SK-N-SH (cell line): ENCODE results near the gene SLAMF6. TPM values are rescaled to one million over a fixed set of nuclear protein-coding genes. Genes with fewer than 3 reads are reported as not detected.

ENCODE experiments used
- CTCF ChIA-PET: fragments of 300-600, 350-600 bp; formaldehyde crosslinking; extraction: SDS; loops from one replicate; lab custom pipeline; 2021; lab: Yijun Ruan, JAX
- POLR2A ChIA-PET: fragments of 350-600 bp; sonication (Branson Sonifier 250); formaldehyde crosslinking; extraction: SDS; loops from one replicate; lab custom pipeline; 2020; ENCODE audit warnings: antibody characterized with exemption, inconsistent platforms; lab: Yijun Ruan, JAX
- DNase-seq: peaks from one replicate; pipeline ENCODE4 v3.0.0; 2012
- H2AFZ ChIP-seq: fragments of 200-600 bp; sonication (generic); 2 replicates; pipeline ENCODE4 v1.8.1; 2016; ENCODE audit warnings: antibody characterized with exemption, mild to moderate bottlenecking, low read depth
- H3F3A ChIP-seq: fragments of 200-600 bp; sonication (generic); replicated peaks from 2 replicates; pipeline ENCODE3; 2016; ENCODE audit warnings: antibody characterized with exemption, mild to moderate bottlenecking; ENCODE audit not compliant: insufficient read depth
- H3K27ac ChIP-seq, 2 experiments: fragments of 200-500 bp in 1 of 2; fragments of 200-600 bp in 1 of 2; sonication (Bioruptor generic) in 1 of 2; sonication (generic), shearing (Covaris generic) in 1 of 2; 2 replicates each; pipeline versions ENCODE4 v1.5.1 to v1.6.1; 2014 to 2016; ENCODE audit warnings: low read depth in 2 of 2, inconsistent platforms in 1 of 2, low read length in 1 of 2, mild to moderate bottlenecking in 1 of 2, mixed read lengths in 1 of 2
- H3K27me3 ChIP-seq: fragments of 200-600 bp; sonication (generic), shearing (Covaris generic); 2 replicates; pipeline ENCODE4 v1.6.1; 2016; ENCODE audit warnings: mixed run types; ENCODE audit not compliant: insufficient read depth
- H3K36me3 ChIP-seq, 2 experiments: fragments of 200-500 bp in 1 of 2; fragments of 200-600 bp in 1 of 2; sonication (Bioruptor generic) in 1 of 2; sonication (generic) in 1 of 2; replicated peaks in 1 of 2; 2 replicates each; pipeline versions ENCODE3 to v1.5.1; 2014 to 2016; ENCODE audit warnings: low read length in 1 of 2, mild to moderate bottlenecking in 1 of 2; ENCODE audit not compliant: insufficient read depth in 2 of 2, control insufficient read depth in 1 of 2
- H3K4me1 ChIP-seq, 2 experiments: fragments of 200-500 bp in 1 of 2; fragments of 200-600 bp in 1 of 2; sonication (Bioruptor generic) in 1 of 2; sonication (generic), shearing (Covaris generic) in 1 of 2; 2 replicates each; pipeline versions ENCODE4 v1.5.1 to v1.6.1; 2014 to 2016; ENCODE audit warnings: low read depth in 1 of 2, low read length in 1 of 2, mixed run types in 1 of 2; ENCODE audit not compliant: insufficient read depth in 2 of 2, control insufficient read depth in 1 of 2
- H3K4me2 ChIP-seq: fragments of 200-600 bp; sonication (generic), shearing (Covaris generic); 2 replicates; pipeline ENCODE4 v1.6.1; 2017; ENCODE audit warnings: mixed run types
- H3K4me3 ChIP-seq, 2 experiments: fragments of 200-500 bp in 1 of 2; fragments of 200-600 bp in 1 of 2; sonication (Bioruptor generic) in 1 of 2; sonication (generic), shearing (Covaris generic) in 1 of 2; 2 replicates each; pipeline versions ENCODE4 v1.5.1 to v1.8.1; 2014 to 2016; ENCODE audit warnings: low read depth in 2 of 2, inconsistent platforms in 1 of 2, low read length in 1 of 2, mild to moderate bottlenecking in 1 of 2, mixed read lengths in 1 of 2, moderate library complexity in 1 of 2
- H3K79me2 ChIP-seq: fragments of 200-600 bp; sonication (generic); 2 replicates; pipeline ENCODE4 v1.8.1; 2017; ENCODE audit warnings: mild to moderate bottlenecking; ENCODE audit not compliant: insufficient read depth
- H3K9ac ChIP-seq: fragments of 200-600 bp; sonication (generic); 2 replicates; pipeline ENCODE4 v1.6.1; 2017; ENCODE audit warnings: mixed run types
- H3K9me2 ChIP-seq: fragments of 200-600 bp; sonication (generic); 2 replicates; pipeline ENCODE4 v1.6.1; 2017; ENCODE audit warnings: mixed run types
- H3K9me3 ChIP-seq: fragments of 200-600 bp; sonication (generic); 2 replicates; pipeline ENCODE4 v1.6.1; 2017; ENCODE audit warnings: mixed run types, mild to moderate bottlenecking, moderate library complexity
- H4K20me1 ChIP-seq: fragments of 200-600 bp; sonication (generic); 2 replicates; pipeline ENCODE4 v1.6.1; 2017; ENCODE audit warnings: mild to moderate bottlenecking, mixed run types; ENCODE audit not compliant: insufficient read depth
- CHD2 ChIP-seq: fragments of 150-350 bp; IDR thresholded peaks from 2 replicates; pipeline ENCODE4 v1.6.1; 2018; ENCODE audit warnings: low read length; ENCODE audit not compliant: partially characterized antibody
- ELF1 ChIP-seq: IDR thresholded peaks from 2 replicates; pipeline ENCODE4 v1.4.0; 2012
- FOSL2 ChIP-seq: IDR thresholded peaks from 2 replicates; pipeline ENCODE4 v1.4.0; 2012; ENCODE audit warnings: low read depth, mild to moderate bottlenecking, moderate library complexity, borderline replicate concordance
- FOXM1 ChIP-seq: IDR thresholded peaks from 2 replicates; pipeline ENCODE4 v1.4.0; 2012; ENCODE audit warnings: low read depth, mild to moderate bottlenecking
- GABPA ChIP-seq: IDR thresholded peaks from 2 replicates; pipeline ENCODE4 v1.4.0; 2012; ENCODE audit warnings: low read depth, mild to moderate bottlenecking
- GATA2 ChIP-seq: sonication (generic); formaldehyde crosslinking; IDR thresholded peaks from 2 replicates; pipeline ENCODE4 v1.5.0; 2020; ENCODE audit warnings: mild to moderate bottlenecking, missing genetic modification reagents
- MEF2A ChIP-seq: IDR thresholded peaks from 2 replicates; pipeline ENCODE4 v1.4.0; 2012; ENCODE audit warnings: low read depth, borderline replicate concordance
- MXI1 ChIP-seq: IDR thresholded peaks from 2 replicates; pipeline ENCODE4 v1.6.1; 2012; ENCODE audit warnings: mild to moderate bottlenecking, low read depth, low read length, improper control_type of control experiment
- NFIC ChIP-seq: IDR thresholded peaks from 2 replicates; pipeline ENCODE4 v1.4.0; 2012; ENCODE audit warnings: borderline replicate concordance
- NRF1 ChIP-seq: IDR thresholded peaks from 2 replicates; pipeline ENCODE4 v1.6.1; 2012; ENCODE audit warnings: low read depth, mild to moderate bottlenecking, low read length
- POLR2AphosphoS5 ChIP-seq: IDR thresholded peaks from 2 replicates; pipeline ENCODE4 v1.6.1; 2012; ENCODE audit warnings: low read depth, low read length
- RAD21 ChIP-seq: IDR thresholded peaks from 2 replicates; pipeline ENCODE4 v1.6.1; 2012; ENCODE audit warnings: mild to moderate bottlenecking, low read length
- RCOR1 ChIP-seq: fragments of 150-350 bp; IDR thresholded peaks from 2 replicates; pipeline ENCODE4 v1.6.1; 2017; ENCODE audit warnings: antibody characterized with exemption, low read length
- RFX5 ChIP-seq: IDR thresholded peaks from 2 replicates; pipeline ENCODE4 v1.6.1; 2012; ENCODE audit warnings: mild to moderate bottlenecking, improper control_type of control experiment, low read length
- RXRA ChIP-seq: IDR thresholded peaks from 2 replicates; pipeline ENCODE4 v1.4.0; 2012; ENCODE audit warnings: low read depth, mild to moderate bottlenecking, borderline replicate concordance
- SMC3 ChIP-seq: IDR thresholded peaks from 2 replicates; pipeline ENCODE4 v1.6.1; 2012; ENCODE audit warnings: low read depth, low read length, improper control_type of control experiment
- TAF1 ChIP-seq: IDR thresholded peaks from 2 replicates; pipeline ENCODE4 v1.6.1; 2012; ENCODE audit warnings: low read depth, mild to moderate bottlenecking, low read length, moderate library complexity, borderline replicate concordance
- TCF12 ChIP-seq: IDR thresholded peaks from 2 replicates; pipeline ENCODE4 v1.4.0; 2012
- TEAD4 ChIP-seq: IDR thresholded peaks from 2 replicates; pipeline ENCODE4 v1.4.0; 2012; ENCODE audit warnings: mild to moderate bottlenecking, borderline replicate concordance; ENCODE audit not compliant: insufficient read depth
- WGBS: methylation state at CpG from one replicate; pipeline ENCODE4 v1.1.6; 2017; ENCODE audit warnings: low lambda C conversion rate; 5-methylcytosine and 5-hydroxymethylcytosine counted together
- polyA plus RNA-seq, 3 experiments: library from polyadenylated mRNA; depleted of rRNA; stranded (reverse); fragments of >200 nt; gene quantifications; 2 replicates each; pipeline ENCODE4 v1.2.3, GENCODE V29; 2012
- TF ChIP-seq, protein P1 (sequence below): IDR thresholded peaks from 2 replicates; pipeline ENCODE4; 2012
- TF ChIP-seq, protein P2 (sequence below): IDR thresholded peaks from 2 replicates; pipeline ENCODE4 v1.4.0; 2012; ENCODE audit warnings: low read depth, borderline replicate concordance
- TF ChIP-seq, protein P3 (sequence below): fragments of 150-350 bp; IDR thresholded peaks from 2 replicates; pipeline ENCODE4 v1.6.1; 2017; ENCODE audit warnings: antibody characterized with exemption, low read length, low read depth, borderline replicate concordance
- TF ChIP-seq, protein P4 (sequence below): fragments of 200-600 bp; sonication (generic); IDR thresholded peaks from 2 replicates; pipeline ENCODE4 v1.6.1; 2017; ENCODE audit warnings: antibody characterized with exemption, mild to moderate bottlenecking, moderate library complexity

Gene SLAMF6
- polyA plus RNA-seq, 1 of the 3 experiments (the other 2 are of a cell fraction) = not detected

DNA sequence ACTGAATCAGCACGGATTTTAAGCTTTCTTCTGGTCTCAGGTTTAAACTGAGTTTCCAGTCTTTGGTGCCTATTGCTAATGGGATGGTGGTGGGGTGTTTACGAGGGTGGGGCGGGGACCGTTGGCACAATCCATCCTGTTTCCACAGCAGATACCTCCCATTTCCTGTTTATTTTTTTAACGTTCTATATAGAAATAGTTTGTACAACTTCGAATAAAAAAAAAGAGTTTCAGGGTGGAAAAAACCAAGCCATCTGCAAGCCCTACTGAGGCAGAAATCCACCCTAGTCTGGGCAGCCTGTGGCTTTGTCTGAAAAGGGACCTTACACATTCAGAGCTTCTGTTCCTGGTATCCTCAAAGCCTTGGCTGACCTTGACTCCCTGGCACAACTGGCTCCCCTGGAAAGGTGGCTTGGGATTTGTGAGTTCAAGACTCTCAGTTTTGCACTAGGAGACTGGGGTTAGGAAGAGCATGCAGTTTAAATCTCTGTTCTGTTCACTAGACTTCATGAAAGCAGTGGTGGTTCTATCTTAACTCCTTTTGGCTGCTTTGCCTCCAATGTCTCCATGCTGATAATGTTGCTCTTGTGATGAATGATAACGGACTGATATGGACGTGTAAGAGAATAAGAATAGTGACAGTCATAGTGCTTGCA lies 76.0 kb downstream of the SLAMF6 start:
- 0 out of 2 replicates have a peak, but pooled peaks cover 9% of the 10 kb centered on the region for H3K27me3 ChIP-seq
- ChIA-PET CTCF (interaction anchor here (1.6 kb wide), 1 partner anchor 18 kb away, joined by 5 read pairs; no protein-coding TSS in a partner anchor), POLR2A (no interaction called here)
- no peaks in the 10 kb centered on the region for H4K20me1 ChIP-seq
- 15% methylated on average over 8 of the region's 8 CpGs for WGBS
- H3K9ac ChIP-seq = no peak overlapping the region
- no peaks in the 10 kb centered on the region for H3K79me2 ChIP-seq
- no peaks in the 10 kb centered on the region for H3F3A ChIP-seq
- TF ChIP-seq FOXM1 (no peak), SMC3 (no peak), POLR2AphosphoS5 (no peak), GATA2 (CRISPR knock-in tag) (no peak), NRF1 (no peak), NFIC (no peak), TEAD4 (no peak)
- TF ChIP-seq, all 33 proteins: peak for 0
- Histone ChIP-seq H3K9me2 (no peaks in the 10 kb centered on the region), H3K27ac (no peak overlapping the region), H3K36me3 (no peaks in the 10 kb centered on the region), H2AFZ (no peak overlapping the region), H3K9me3 (no peaks in the 10 kb centered on the region), H3K4me3 (no peak overlapping the region), H3K4me1 (no peaks in the 10 kb centered on the region), H3K4me2 (no peak overlapping the region)
- no peak for DNase-seq

DNA sequence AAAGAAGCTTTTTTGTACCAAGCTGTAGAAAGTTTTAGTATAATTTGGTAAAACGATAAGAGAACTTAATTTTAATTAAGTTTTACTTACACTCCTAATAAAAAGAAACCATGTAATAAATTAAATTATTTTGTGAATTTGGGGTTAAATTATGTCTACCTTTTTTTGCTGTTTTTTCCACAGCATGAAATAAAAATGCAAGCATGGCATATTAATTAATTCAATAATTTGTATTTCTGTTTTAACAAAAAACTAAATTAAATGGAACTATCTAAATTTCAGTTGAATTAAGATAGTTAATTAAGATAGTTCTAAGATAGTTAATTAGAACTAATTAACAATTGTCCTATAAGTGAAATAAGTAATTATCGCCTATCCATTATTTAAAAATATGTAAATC lies 83.3 kb downstream of the SLAMF6 start:
- no peaks in the 10 kb centered on the region for H3K9me3 ChIP-seq
- no peak overlapping the region for H3K27ac ChIP-seq
- CTCF ChIA-PET = no interaction called here
- 0 out of 2 replicates have a peak, but pooled peaks cover 4% of the 10 kb centered on the region for H3K27me3 ChIP-seq
- no peaks in the 10 kb centered on the region for H3K4me1 ChIP-seq
- H3K4me2 ChIP-seq = no peak overlapping the region
- no peaks in the 10 kb centered on the region for H3F3A ChIP-seq
- no peak for DNase-seq
- TF ChIP-seq MEF2A = no peak
- TF ChIP-seq, protein P1, sequence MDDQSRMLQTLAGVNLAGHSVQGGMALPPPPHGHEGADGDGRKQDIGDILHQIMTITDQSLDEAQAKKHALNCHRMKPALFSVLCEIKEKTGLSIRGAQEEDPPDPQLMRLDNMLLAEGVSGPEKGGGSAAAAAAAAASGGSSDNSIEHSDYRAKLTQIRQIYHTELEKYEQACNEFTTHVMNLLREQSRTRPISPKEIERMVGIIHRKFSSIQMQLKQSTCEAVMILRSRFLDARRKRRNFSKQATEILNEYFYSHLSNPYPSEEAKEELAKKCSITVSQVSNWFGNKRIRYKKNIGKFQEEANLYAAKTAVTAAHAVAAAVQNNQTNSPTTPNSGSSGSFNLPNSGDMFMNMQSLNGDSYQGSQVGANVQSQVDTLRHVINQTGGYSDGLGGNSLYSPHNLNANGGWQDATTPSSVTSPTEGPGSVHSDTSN = no peak
- TF ChIP-seq MXI1 = no peak
- TF ChIP-seq TAF1 = no peak
- TF ChIP-seq CHD2 = no peak
- no peak for TF ChIP-seq GABPA
- no peak for TF ChIP-seq RFX5
- TF ChIP-seq RAD21 = no peak
- no peak for TF ChIP-seq FOSL2
- TF ChIP-seq TEAD4 = no peak
- TF ChIP-seq, protein P2, sequence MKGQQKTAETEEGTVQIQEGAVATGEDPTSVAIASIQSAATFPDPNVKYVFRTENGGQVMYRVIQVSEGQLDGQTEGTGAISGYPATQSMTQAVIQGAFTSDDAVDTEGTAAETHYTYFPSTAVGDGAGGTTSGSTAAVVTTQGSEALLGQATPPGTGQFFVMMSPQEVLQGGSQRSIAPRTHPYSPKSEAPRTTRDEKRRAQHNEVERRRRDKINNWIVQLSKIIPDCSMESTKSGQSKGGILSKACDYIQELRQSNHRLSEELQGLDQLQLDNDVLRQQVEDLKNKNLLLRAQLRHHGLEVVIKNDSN = no peak
- no peak for TF ChIP-seq ELF1
- no peak for TF ChIP-seq RCOR1
- no peak for TF ChIP-seq POLR2AphosphoS5
- no peak for TF ChIP-seq GATA2 (CRISPR knock-in tag)
- TF ChIP-seq, protein P3, sequence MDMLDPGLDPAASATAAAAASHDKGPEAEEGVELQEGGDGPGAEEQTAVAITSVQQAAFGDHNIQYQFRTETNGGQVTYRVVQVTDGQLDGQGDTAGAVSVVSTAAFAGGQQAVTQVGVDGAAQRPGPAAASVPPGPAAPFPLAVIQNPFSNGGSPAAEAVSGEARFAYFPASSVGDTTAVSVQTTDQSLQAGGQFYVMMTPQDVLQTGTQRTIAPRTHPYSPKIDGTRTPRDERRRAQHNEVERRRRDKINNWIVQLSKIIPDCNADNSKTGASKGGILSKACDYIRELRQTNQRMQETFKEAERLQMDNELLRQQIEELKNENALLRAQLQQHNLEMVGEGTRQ = no peak
- no peak for TF ChIP-seq NFIC
- TF ChIP-seq, protein P4, sequence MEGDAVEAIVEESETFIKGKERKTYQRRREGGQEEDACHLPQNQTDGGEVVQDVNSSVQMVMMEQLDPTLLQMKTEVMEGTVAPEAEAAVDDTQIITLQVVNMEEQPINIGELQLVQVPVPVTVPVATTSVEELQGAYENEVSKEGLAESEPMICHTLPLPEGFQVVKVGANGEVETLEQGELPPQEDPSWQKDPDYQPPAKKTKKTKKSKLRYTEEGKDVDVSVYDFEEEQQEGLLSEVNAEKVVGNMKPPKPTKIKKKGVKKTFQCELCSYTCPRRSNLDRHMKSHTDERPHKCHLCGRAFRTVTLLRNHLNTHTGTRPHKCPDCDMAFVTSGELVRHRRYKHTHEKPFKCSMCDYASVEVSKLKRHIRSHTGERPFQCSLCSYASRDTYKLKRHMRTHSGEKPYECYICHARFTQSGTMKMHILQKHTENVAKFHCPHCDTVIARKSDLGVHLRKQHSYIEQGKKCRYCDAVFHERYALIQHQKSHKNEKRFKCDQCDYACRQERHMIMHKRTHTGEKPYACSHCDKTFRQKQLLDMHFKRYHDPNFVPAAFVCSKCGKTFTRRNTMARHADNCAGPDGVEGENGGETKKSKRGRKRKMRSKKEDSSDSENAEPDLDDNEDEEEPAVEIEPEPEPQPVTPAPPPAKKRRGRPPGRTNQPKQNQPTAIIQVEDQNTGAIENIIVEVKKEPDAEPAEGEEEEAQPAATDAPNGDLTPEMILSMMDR = no peak
- no peak for TF ChIP-seq TCF12
- TF ChIP-seq RXRA = no peak
- no peaks in the 10 kb centered on the region for H3K79me2 ChIP-seq
- H3K4me3 ChIP-seq = no peak overlapping the region
- no peaks in the 10 kb centered on the region for H3K36me3 ChIP-seq
- no peak overlapping the region for H3K9ac ChIP-seq
- H2AFZ ChIP-seq = no peak overlapping the region
- 65% methylated on average over 2 of the region's 2 CpGs for WGBS
- no peaks in the 10 kb centered on the region for H4K20me1 ChIP-seq
- POLR2A ChIA-PET = no interaction called here
- no peaks in the 10 kb centered on the region for H3K9me2 ChIP-seq
